HG03521 (cell line): ENCODE data around the gene PFKFB4.
"Not testable (repeated sequence)": the region's sequence is repeated elsewhere in the genome, so short reads cannot be mapped to it uniquely, and the experiment has no call there.

Source experiments
- ATAC-seq: cut with Tn5 transposase; IDR thresholded peaks from one replicate; pipeline ENCODE4 v1.9.1; 2021; ENCODE audit warnings: mild to moderate bottlenecking, moderate library complexity; ENCODE audit not compliant: unreplicated experiment

PFKFB4 gene

GRCh38 chr3:48502728-48503168 lies 53.9 kb downstream of the PFKFB4 start:
- no peak for ATAC-seq

GRCh38 chr3:48502121-48502520 lies 54.5 kb downstream of the PFKFB4 start:
- no peak for ATAC-seq

- ATAC-seq: no peak
These were observed 55.4 kb downstream of the PFKFB4 start for GRCh38 chr3:48501196-48501595.

- no peak for ATAC-seq
These were observed 55.9 kb downstream of the PFKFB4 start for GRCh38 chr3:48500656-48501055.

GRCh38 chr3:48493203-48493501 lies 63.5 kb downstream of the PFKFB4 start:
- ATAC-seq: no peak

GRCh38 chr3:48492461-48493202 lies 64.0 kb downstream of the PFKFB4 start:
- ATAC-seq: no peak

- no peak for ATAC-seq
These were observed 69.7 kb downstream of the PFKFB4 start for GRCh38 chr3:48486952-48487351.

- ATAC-seq: not testable (repeated sequence)
These were observed 73.8 kb downstream of the PFKFB4 start for GRCh38 chr3:48482822-48483221.

GRCh38 chr3:48480891-48481290 lies 75.7 kb downstream of the PFKFB4 start:
- not testable (repeated sequence) for ATAC-seq

- no peak for ATAC-seq
These were observed 77.7 kb downstream of the PFKFB4 start for GRCh38 chr3:48478626-48479555.

GRCh38 chr3:48477959-48478520 lies 78.6 kb downstream of the PFKFB4 start:
- no peak for ATAC-seq

GRCh38 chr3:48476426-48477053 lies 80.1 kb downstream of the PFKFB4 start:
- no peak for ATAC-seq

- no peak for ATAC-seq
These were observed 81.4 kb downstream of the PFKFB4 start for GRCh38 chr3:48475188-48475587.

- no peak for ATAC-seq
These were observed 82.0 kb downstream of the PFKFB4 start for GRCh38 chr3:48474619-48475018.

GRCh38 chr3:48474031-48474430 lies 82.6 kb downstream of the PFKFB4 start:
- not testable (repeated sequence) for ATAC-seq

GRCh38 chr3:48473617-48473952 lies 83.0 kb downstream of the PFKFB4 start:
- ATAC-seq: no peak

GRCh38 chr3:48472923-48473616 lies 83.5 kb downstream of the PFKFB4 start:
- ATAC-seq: peak; percentile 70

- no peak for ATAC-seq
These were observed 84.0 kb downstream of the PFKFB4 start for GRCh38 chr3:48472673-48472922.

GRCh38 chr3:48470286-48470685 lies 86.3 kb downstream of the PFKFB4 start:
- ATAC-seq: no peak

GRCh38 chr3:48469046-48469915 lies 87.3 kb downstream of the PFKFB4 start:
- ATAC-seq: no peak
